Gastrocnemius medialis (tissue), 4 donors: ENCODE data around the gene VPS39.

Experiments
- POLR2A ChIP-seq, 2 donors: fragments of 450-650 bp; IDR thresholded peaks; one replicate each; pipeline ENCODE4 v1.6.1; 2017; ENCODE audit warnings: antibody characterized with exemption in 2 of 2, mild to moderate bottlenecking in 2 of 2, moderate library complexity in 2 of 2
- TF ChIP-seq, protein P1 (sequence below), 5 experiments: fragments of 450-650 bp in 3 of 5; fragments of 200-600 bp in 2 of 5; sonication (generic) in 2 of 5; IDR thresholded peaks in 4 of 5; conservative IDR thresholded peaks in 1 of 5; 1 replicate in 4 of 5; 2 replicates in 1 of 5; pipeline ENCODE4 v1.5.1; 2016 to 2019; ENCODE audit warnings: antibody characterized with exemption in 5 of 5, mild to moderate bottlenecking in 3 of 5, moderate library complexity in 3 of 5

DNA sequence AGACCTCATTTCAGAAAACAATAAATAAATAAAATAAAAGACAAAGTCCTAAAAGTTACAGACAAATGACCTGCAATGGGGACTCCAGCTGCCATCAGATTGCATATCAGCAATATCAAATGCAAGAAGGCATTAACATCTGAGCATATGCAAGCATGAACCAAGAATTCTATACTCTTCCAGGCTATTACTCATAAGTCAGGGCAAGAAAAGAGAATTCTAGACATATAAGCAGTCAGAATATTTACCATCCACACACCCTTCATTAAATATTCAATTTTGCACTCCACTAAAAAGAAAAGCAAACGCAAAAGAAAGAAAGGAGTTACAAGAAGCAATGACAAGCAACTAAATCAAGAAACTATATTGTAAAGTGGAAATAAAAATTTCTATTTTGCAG is 72.8 kb downstream of the VPS39 start:
- TF ChIP-seq, protein P1, sequence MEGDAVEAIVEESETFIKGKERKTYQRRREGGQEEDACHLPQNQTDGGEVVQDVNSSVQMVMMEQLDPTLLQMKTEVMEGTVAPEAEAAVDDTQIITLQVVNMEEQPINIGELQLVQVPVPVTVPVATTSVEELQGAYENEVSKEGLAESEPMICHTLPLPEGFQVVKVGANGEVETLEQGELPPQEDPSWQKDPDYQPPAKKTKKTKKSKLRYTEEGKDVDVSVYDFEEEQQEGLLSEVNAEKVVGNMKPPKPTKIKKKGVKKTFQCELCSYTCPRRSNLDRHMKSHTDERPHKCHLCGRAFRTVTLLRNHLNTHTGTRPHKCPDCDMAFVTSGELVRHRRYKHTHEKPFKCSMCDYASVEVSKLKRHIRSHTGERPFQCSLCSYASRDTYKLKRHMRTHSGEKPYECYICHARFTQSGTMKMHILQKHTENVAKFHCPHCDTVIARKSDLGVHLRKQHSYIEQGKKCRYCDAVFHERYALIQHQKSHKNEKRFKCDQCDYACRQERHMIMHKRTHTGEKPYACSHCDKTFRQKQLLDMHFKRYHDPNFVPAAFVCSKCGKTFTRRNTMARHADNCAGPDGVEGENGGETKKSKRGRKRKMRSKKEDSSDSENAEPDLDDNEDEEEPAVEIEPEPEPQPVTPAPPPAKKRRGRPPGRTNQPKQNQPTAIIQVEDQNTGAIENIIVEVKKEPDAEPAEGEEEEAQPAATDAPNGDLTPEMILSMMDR (IDR thresholded peaks at IDR 0.05 in 4 of 5, conservative IDR thresholded peaks at IDR 0.05 in 1 of 5) = no peak
- no peak for TF ChIP-seq POLR2A (IDR thresholded peaks at IDR 0.05)
